CD14-positive monocyte (primary cell): ENCODE data around the gene KLHL22. TPM values are rescaled to one million over a fixed set of nuclear protein-coding genes. Genes with fewer than 3 reads are reported as not detected.

Experiments used
- DNase-seq, 3 donors: peaks; one replicate each; pipeline ENCODE4 v3.0.0-alpha.2; 2011 to 2022
- H2AFZ ChIP-seq: 2 replicates; pipeline ENCODE4 v1.6.0; 2012; ENCODE audit warnings: mild to moderate bottlenecking, low read depth, low read length, inconsistent platforms; ENCODE audit not compliant: insufficient read depth, poor library complexity, severe bottlenecking
- H3K27ac ChIP-seq, 2 donors: 1 replicate in 1 of 2; 2 replicates in 1 of 2; pipeline ENCODE4 v1.5.1; 2012 to 2013; ENCODE audit warnings: low read length in 2 of 2, control low read depth in 1 of 2, inconsistent platforms in 1 of 2, low read depth in 1 of 2, mild to moderate bottlenecking in 1 of 2
- H3K27me3 ChIP-seq, 2 donors: one replicate each; pipeline versions ENCODE4 v1.6.0 to v1.6.1; 2011 to 2013; ENCODE audit warnings: low read length in 2 of 2; ENCODE audit not compliant: control insufficient read depth in 2 of 2, insufficient read depth in 2 of 2
- H3K36me3 ChIP-seq, 2 donors: replicated peaks in 1 of 2; 1 replicate in 1 of 2; 2 replicates in 1 of 2; pipeline versions ENCODE4 v1.5.1 to v1.6.1; 2012 to 2013; ENCODE audit warnings: low read length in 2 of 2, control low read depth in 1 of 2, inconsistent platforms in 1 of 2, mild to moderate bottlenecking in 1 of 2; ENCODE audit not compliant: insufficient read depth in 2 of 2, control insufficient read depth in 1 of 2
- H3K4me1 ChIP-seq, 2 donors: 1 replicate in 1 of 2; 2 replicates in 1 of 2; pipeline versions ENCODE4 v1.5.1 to v1.6.1; 2012 to 2013; ENCODE audit warnings: low read length in 2 of 2, control low read depth in 1 of 2, inconsistent platforms in 1 of 2, mild to moderate bottlenecking in 1 of 2, moderate library complexity in 1 of 2; ENCODE audit not compliant: insufficient read depth in 2 of 2, control insufficient read depth in 1 of 2
- H3K4me2 ChIP-seq: replicated peaks from 2 replicates; pipeline ENCODE3; 2012; ENCODE audit warnings: low read length, moderate library complexity, mild to moderate bottlenecking; ENCODE audit not compliant: poor library complexity, severe bottlenecking; ENCODE audit errors: extremely low read depth
- H3K4me3 ChIP-seq, 3 experiments: fragments of 200-600 bp in 1 of 3; sonication (generic) in 1 of 3; replicated peaks in 1 of 3; 1 replicate in 2 of 3; 2 replicates in 1 of 3; pipeline ENCODE4 v1.5.1; 2011 to 2013; ENCODE audit warnings: low read length in 3 of 3, mild to moderate bottlenecking in 3 of 3, control low read depth in 2 of 3, low read depth in 2 of 3, inconsistent platforms in 1 of 3, moderate library complexity in 1 of 3
- H3K79me2 ChIP-seq: 2 replicates; pipeline ENCODE4 v1.6.0; 2012; ENCODE audit warnings: mild to moderate bottlenecking, control low read depth, inconsistent platforms, low read length, moderate library complexity; ENCODE audit not compliant: insufficient read depth
- H3K9ac ChIP-seq: 2 replicates; pipeline ENCODE4 v1.6.0; 2017; ENCODE audit warnings: low read length, mild to moderate bottlenecking; ENCODE audit not compliant: insufficient read depth, poor library complexity, severe bottlenecking
- H3K9me3 ChIP-seq, 2 donors: replicated peaks in 1 of 2; 1 replicate in 1 of 2; 2 replicates in 1 of 2; pipeline versions ENCODE4 v1.5.1 to v1.6.1; 2012 to 2013; ENCODE audit warnings: low read length in 2 of 2, control low read depth in 1 of 2; ENCODE audit not compliant: control insufficient read depth in 1 of 2, insufficient read depth in 1 of 2
- H4K20me1 ChIP-seq: 2 replicates; pipeline ENCODE4 v1.6.0; 2012; ENCODE audit warnings: mild to moderate bottlenecking, low read length, control low read depth, moderate library complexity; ENCODE audit not compliant: insufficient read depth
- H3K27ac Mint-ChIP-seq, 7 donors: one replicate each; pipeline ENCODE4 v1.8.0; 2020; ENCODE audit warnings: mild to moderate bottlenecking in 7 of 7, mixed read lengths in 7 of 7, moderate library complexity in 6 of 7, inconsistent platforms in 2 of 7
- H3K27me3 Mint-ChIP-seq, 3 donors: one replicate each; pipeline ENCODE4 v1.8.0; 2021 to 2022; ENCODE audit warnings: low read depth in 3 of 3, mild to moderate bottlenecking in 3 of 3, mixed read lengths in 3 of 3, moderate library complexity in 3 of 3, inconsistent platforms in 1 of 3
- H3K36me3 Mint-ChIP-seq, 2 donors: one replicate each; pipeline ENCODE4 v1.8.0; 2020; ENCODE audit warnings: mixed read lengths in 2 of 2, inconsistent platforms in 1 of 2, mild to moderate bottlenecking in 1 of 2
- H3K4me1 Mint-ChIP-seq: one replicate; pipeline ENCODE4 v1.8.0; 2020; ENCODE audit warnings: mild to moderate bottlenecking, mixed read lengths
- H3K4me3 Mint-ChIP-seq, 2 donors: one replicate each; pipeline ENCODE4 v1.8.0; 2020; ENCODE audit warnings: mild to moderate bottlenecking in 2 of 2, mixed read lengths in 2 of 2, moderate library complexity in 1 of 2
- H3K9me3 Mint-ChIP-seq, 7 donors: one replicate each; pipeline ENCODE4 v1.8.0; 2020 to 2022; ENCODE audit warnings: mixed read lengths in 7 of 7, mild to moderate bottlenecking in 6 of 7, moderate library complexity in 6 of 7, inconsistent platforms in 2 of 7
- WGBS: methylation state at CpG from one replicate; pipeline ENCODE4 v1.1.5; 2013; ENCODE audit warnings: missing lambda C conversion rate; ENCODE audit not compliant: insufficient coverage; 5-methylcytosine and 5-hydroxymethylcytosine counted together
- intact Hi-C, 2 donors: fragments of 100-400 bp; cut with micrococcal nuclease; formaldehyde crosslinking; loops; one replicate each; pipeline versions ENCODE4 v1.15.0 to v1.15.1; 2023
- polyA plus RNA-seq, 3 donors: library from polyadenylated mRNA; depleted of rRNA in 1 of 3; unstranded in 2 of 3; stranded (reverse) in 1 of 3; fragments of 300-500 nt in 2 of 3; fragments of >200 nt in 1 of 3; fragmentation: Illumina TruSeq in 2 of 3; gene quantifications; 1 replicate in 2 of 3; 2 replicates in 1 of 3; pipeline ENCODE4 v1.2.3, GENCODE V29; 2012 to 2021
- TF ChIP-seq, protein P1 (sequence below): fragments of 200-600 bp; IDR thresholded peaks from one replicate; pipeline ENCODE4 v1.8.0; 2022; ENCODE audit warnings: antibody characterized with exemption, mild to moderate bottlenecking

The KLHL22 gene
- polyA plus RNA-seq, 3 donors = 7.8 to 15.6 (median 9.2) TPM

GRCh38 chr22:20519558-20519957, 24.0 kb upstream of the KLHL22 start:
- TF ChIP-seq, protein P1, sequence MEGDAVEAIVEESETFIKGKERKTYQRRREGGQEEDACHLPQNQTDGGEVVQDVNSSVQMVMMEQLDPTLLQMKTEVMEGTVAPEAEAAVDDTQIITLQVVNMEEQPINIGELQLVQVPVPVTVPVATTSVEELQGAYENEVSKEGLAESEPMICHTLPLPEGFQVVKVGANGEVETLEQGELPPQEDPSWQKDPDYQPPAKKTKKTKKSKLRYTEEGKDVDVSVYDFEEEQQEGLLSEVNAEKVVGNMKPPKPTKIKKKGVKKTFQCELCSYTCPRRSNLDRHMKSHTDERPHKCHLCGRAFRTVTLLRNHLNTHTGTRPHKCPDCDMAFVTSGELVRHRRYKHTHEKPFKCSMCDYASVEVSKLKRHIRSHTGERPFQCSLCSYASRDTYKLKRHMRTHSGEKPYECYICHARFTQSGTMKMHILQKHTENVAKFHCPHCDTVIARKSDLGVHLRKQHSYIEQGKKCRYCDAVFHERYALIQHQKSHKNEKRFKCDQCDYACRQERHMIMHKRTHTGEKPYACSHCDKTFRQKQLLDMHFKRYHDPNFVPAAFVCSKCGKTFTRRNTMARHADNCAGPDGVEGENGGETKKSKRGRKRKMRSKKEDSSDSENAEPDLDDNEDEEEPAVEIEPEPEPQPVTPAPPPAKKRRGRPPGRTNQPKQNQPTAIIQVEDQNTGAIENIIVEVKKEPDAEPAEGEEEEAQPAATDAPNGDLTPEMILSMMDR = no peak
- Mint-ChIP-seq H3K4me1 (peaks cover 26% of the 10 kb centered on the region), H3K27ac (peak overlapping the region in 3 of 7 donors; percentile 47 to 78 (median 70)), H3K4me3 (no peak overlapping the region), H3K36me3 (peaks cover 55 to 75% of the 10 kb centered on the region in 2 donors), H3K27me3 (no peaks in the 10 kb centered on the region), H3K9me3 (no peaks in the 10 kb centered on the region)
- 92% methylated on average over 2 of the region's 4 CpGs for WGBS
- H3K27me3 ChIP-seq = no peaks in the 10 kb centered on the region
- no peaks in the 10 kb centered on the region for H3K9me3 ChIP-seq
- H3K36me3 ChIP-seq = peaks cover 37 to 73% of the 10 kb centered on the region in 2 donors
- H3K79me2 ChIP-seq = peaks cover 95% of the 10 kb centered on the region
- H4K20me1 ChIP-seq = peaks cover 96% of the 10 kb centered on the region
- peak overlapping the region; percentile 19 for H3K9ac ChIP-seq
- no peak overlapping the region for H2AFZ ChIP-seq
- H3K4me2 ChIP-seq = no peak overlapping the region
- H3K4me1 ChIP-seq = no peaks in the 10 kb centered on the region
- intact Hi-C loops = no loop called here
- H3K27ac ChIP-seq = no peak overlapping the region
- no peak for DNase-seq
- no peak overlapping the region for H3K4me3 ChIP-seq

DNA sequence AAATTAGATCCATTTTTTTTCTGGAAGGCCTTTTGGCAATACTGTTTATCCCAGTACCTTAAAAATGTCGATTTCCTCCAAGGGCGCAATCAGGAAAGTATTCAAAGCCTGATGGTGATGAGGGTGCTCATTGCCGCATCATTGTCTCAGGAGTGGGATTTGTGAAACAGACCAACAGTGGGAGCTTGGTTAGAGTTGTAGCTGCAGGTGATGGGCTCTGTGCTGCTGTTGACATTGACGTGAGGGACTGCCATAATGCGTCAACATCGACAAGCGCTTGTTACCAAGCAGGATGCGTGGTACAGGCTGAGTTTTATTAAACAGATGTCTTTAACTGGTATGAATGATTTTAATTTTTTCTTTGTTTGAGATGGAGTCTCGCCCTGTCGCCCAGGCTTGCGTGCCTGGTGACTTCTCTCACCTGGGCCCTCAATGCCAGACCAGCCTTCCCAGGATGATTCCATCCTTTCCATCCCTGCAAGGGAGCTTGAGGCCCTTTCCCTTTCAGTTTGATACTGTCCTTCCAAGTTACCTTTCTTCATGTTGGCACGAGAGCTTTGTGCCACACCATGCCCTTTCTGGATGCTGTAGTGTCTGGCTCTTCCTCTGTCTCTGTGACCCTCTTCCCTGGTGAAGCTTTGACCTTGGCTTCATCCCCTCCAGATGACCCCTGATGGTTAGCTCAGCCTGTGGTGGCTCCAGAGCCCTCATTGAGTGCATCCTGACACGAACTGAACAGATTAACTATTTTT, 22.4 kb upstream of the KLHL22 start:
- Histone ChIP-seq H3K79me2 (peaks cover 95% of the 10 kb centered on the region), H3K9ac (no peak overlapping the region), H2AFZ (no peak overlapping the region), H3K27me3 (no peaks in the 10 kb centered on the region), H3K27ac (peak overlapping the region in 1 of 2 donors; percentile 15), H4K20me1 (peaks cover 96% of the 10 kb centered on the region), H3K4me2 (no peak overlapping the region), H3K9me3 (no peaks in the 10 kb centered on the region), H3K4me1 (no peaks in the 10 kb centered on the region), H3K4me3 (no peak overlapping the region), H3K36me3 (peaks cover 41 to 78% of the 10 kb centered on the region in 2 donors)
- TF ChIP-seq, protein P1 = no peak
- DNase-seq = no peak
- H3K27ac Mint-ChIP-seq = peak overlapping the region in 4 of 7 donors; percentile 7 to 83 (median 54)
- H3K27me3 Mint-ChIP-seq = no peaks in the 10 kb centered on the region
- H3K36me3 Mint-ChIP-seq = peaks cover 51 to 76% of the 10 kb centered on the region in 2 donors
- H3K9me3 Mint-ChIP-seq = no peaks in the 10 kb centered on the region
- H3K4me1 Mint-ChIP-seq = peaks cover 23% of the 10 kb centered on the region
- WGBS = 97% methylated on average over 12 of the region's 13 CpGs
- no peak overlapping the region for H3K4me3 Mint-ChIP-seq
- intact Hi-C loops = no loop called here
